ENCODE results near the gene GIMAP4.
"Not testable (repeated sequence)": the region's sequence is repeated elsewhere in the genome, so short reads cannot be mapped to it uniquely, and the experiment has no call there.

Gene GIMAP4

DNA sequence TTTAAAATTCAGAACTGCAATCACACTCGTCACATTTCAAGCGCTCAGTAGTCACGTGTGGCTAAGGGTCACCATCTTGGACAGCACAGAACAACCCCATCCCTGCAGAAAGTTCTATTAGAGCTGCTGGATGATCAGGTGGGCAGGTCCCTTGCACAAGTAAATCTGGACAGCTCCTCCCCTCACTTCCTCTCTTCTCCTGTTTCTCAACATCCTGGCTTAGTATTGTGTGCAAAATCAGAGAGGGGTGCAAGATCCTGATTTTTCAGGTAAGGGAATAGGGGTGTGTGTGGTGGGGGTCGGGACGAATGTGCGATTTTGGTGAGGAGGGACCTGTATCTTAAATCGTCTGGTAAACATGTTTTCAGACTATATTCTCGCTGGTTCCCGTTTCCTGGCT lies at the start of gene GIMAP4:
Gene GIMAP4 (plus strand): TSS at position 222 of the 400 bp plus-strand sequence. CDS start 2,512 bp downstream, outside the sequence.
- peak within 1 kb of the TSS; percentile 52 for H3K27ac ChIP-seq (ENCODE audit: low read depth, low read length)
- peak within 1 kb of the TSS; percentile 22 for H3K9ac ChIP-seq (ENCODE audit: low read length)
- peak within 1 kb of the TSS; percentile 59 for H3K4me3 ChIP-seq (ENCODE audit: low read length)
- no peaks in the 10 kb centered on the region for H3K4me1 ChIP-seq (ENCODE audit: control insufficient read depth, insufficient read depth, low read length)
- no peaks in the 10 kb centered on the region for H3K36me3 ChIP-seq (ENCODE audit: control insufficient read depth, insufficient read depth, low read length)
- peaks cover 2% of the 10 kb centered on the region for H3K27me3 ChIP-seq (ENCODE audit: control insufficient read depth, insufficient read depth, low read length)

DNA sequence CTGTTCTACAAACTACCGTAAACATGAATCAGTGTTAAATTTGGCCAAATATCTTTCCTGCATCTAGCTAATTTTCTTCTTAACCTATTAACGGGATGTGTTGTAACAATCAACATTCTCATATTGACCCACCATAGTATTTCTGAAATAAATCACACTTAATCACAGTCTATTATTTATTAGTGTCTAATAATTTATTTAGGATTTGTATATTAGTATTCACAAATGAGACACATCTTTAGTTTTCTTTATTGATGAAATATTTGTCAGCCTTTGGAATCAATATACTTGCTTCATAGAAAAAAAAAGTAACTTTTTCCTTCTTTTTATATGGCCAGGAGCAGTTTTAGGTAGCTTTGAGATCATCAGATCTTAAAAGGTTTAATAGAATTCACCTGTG lies 47.9 kb upstream of the GIMAP4 start:
- no peak overlapping the region for H3K4me3 ChIP-seq (ENCODE audit: low read length)
- H3K9ac ChIP-seq (ENCODE audit: low read length) = no peak overlapping the region
- H3K36me3 ChIP-seq (ENCODE audit: control insufficient read depth, insufficient read depth, low read length) = peaks cover 4% of the 10 kb centered on the region
- H3K4me1 ChIP-seq (ENCODE audit: control insufficient read depth, insufficient read depth, low read length) = no peaks in the 10 kb centered on the region
- H3K27me3 ChIP-seq (ENCODE audit: control insufficient read depth, insufficient read depth, low read length) = no peaks in the 10 kb centered on the region
- H3K27ac ChIP-seq (ENCODE audit: low read depth, low read length) = no peak overlapping the region

DNA sequence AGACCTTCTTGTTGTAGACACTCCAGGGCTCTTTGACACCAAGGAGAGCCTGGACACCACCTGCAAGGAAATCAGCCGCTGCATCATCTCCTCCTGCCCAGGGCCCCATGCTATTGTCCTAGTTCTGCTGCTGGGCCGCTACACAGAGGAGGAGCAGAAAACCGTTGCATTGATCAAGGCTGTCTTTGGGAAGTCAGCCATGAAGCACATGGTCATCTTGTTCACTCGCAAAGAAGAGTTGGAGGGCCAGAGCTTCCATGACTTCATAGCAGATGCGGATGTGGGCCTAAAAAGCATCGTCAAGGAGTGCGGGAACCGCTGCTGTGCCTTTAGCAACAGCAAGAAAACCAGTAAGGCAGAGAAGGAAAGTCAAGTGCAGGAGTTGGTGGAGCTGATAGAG lies 47.0 kb upstream of the GIMAP4 start:
- Histone ChIP-seq H3K9ac (ENCODE audit: low read length) (no peak overlapping the region), H3K4me1 (ENCODE audit: control insufficient read depth, insufficient read depth, low read length) (no peaks in the 10 kb centered on the region), H3K27ac (ENCODE audit: low read depth, low read length) (no peak overlapping the region), H3K36me3 (ENCODE audit: control insufficient read depth, insufficient read depth, low read length) (peaks cover 4% of the 10 kb centered on the region), H3K4me3 (ENCODE audit: low read length) (peak overlapping the region; percentile 29), H3K27me3 (ENCODE audit: control insufficient read depth, insufficient read depth, low read length) (no peaks in the 10 kb centered on the region)

DNA sequence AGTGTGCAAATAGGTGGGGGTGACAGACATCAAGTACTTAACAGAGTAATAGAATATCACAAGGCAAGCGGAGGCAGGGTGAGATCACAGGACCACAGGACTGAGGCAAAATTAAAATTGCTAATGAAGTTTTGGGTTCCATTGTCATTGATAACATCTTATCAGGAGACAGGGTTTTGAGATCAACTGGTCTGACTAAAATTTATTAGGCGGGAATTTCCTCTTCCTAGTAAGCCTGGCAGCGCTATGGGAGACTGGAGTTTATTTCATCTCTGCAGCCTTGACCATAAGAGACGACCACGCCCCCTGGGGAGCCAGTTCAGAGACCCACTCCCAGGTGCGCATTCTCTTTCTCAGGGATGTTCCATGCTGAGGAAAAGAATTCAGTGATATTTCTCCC lies 44.3 kb upstream of the GIMAP4 start:
- not testable (repeated sequence) for H3K4me1 ChIP-seq (ENCODE audit: control insufficient read depth, insufficient read depth, low read length); H3K36me3 ChIP-seq (ENCODE audit: control insufficient read depth, insufficient read depth, low read length); H3K27ac ChIP-seq (ENCODE audit: low read depth, low read length); H3K4me3 ChIP-seq (ENCODE audit: low read length); H3K27me3 ChIP-seq (ENCODE audit: control insufficient read depth, insufficient read depth, low read length); H3K9ac ChIP-seq (ENCODE audit: low read length)

DNA sequence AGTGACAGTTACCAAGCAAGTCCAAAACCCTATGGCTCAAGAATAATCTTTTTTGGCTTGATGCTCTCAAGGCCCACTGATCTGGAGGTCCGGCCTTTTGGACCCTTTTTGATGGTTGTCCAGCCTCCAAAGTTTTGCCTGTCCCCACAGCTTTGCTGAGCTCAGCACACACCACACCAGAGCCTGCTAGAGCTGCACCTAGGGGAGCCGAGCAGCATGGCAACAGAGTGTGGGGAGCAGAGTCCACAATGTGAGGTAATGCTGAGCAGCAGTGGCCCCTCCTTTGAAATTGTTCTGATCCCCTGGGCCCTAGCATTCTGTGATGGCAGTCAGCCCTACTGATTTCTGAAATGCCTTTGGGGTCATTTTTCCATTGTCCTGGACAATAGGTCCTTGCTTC lies 43.2 kb upstream of the GIMAP4 start:
- Histone ChIP-seq H3K36me3 (ENCODE audit: control insufficient read depth, insufficient read depth, low read length) (peaks cover 4% of the 10 kb centered on the region), H3K9ac (ENCODE audit: low read length) (no peak overlapping the region), H3K4me1 (ENCODE audit: control insufficient read depth, insufficient read depth, low read length) (no peaks in the 10 kb centered on the region), H3K4me3 (ENCODE audit: low read length) (no peak overlapping the region), H3K27me3 (ENCODE audit: control insufficient read depth, insufficient read depth, low read length) (no peaks in the 10 kb centered on the region), H3K27ac (ENCODE audit: low read depth, low read length) (no peak overlapping the region)

DNA sequence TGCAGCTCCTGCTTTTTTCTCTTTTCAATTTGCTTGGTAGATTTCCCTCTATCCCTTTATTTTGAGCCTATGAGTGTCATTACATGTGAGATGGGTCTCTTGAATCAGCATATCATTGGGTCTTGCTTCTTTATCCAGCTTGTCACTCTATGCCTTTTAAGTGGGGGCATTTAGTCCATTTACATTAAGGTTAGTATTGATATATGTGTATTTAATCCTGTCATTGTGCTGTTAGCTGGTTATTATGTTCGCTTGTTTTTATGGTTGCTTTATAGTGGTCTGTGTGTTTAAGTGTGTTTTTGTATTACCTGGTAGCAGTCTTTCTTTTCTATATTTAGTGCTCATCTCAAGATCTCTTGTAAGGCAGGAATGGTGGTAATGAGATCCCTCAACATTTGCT lies 35.5 kb upstream of the GIMAP4 start:
- Histone ChIP-seq H3K27ac (ENCODE audit: low read depth, low read length) (no peak overlapping the region), H3K9ac (ENCODE audit: low read length) (no peak overlapping the region)

DNA sequence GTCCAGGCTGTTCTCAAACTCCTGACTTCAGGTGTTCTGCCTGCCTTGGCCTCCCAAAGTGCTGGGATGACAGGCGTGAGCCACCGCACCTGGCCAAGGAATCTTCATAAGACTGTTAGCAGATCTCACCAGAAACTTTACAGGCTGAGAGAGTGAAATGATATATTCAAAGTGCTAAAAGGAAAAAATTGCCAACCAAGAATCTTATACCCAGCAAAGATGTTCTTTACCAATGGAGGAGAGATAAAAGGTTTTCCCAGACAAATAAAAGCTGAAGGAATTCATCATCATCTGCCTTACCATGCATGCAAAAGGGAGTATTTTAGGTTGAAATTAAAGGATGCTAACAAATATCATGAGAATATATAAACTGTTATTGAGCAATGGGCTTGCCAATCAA lies 28.9 kb upstream of the GIMAP4 start:
- Histone ChIP-seq H3K27ac (ENCODE audit: low read depth, low read length) (no peak overlapping the region), H3K9ac (ENCODE audit: low read length) (no peak overlapping the region), H3K36me3 (ENCODE audit: control insufficient read depth, insufficient read depth, low read length) (no peaks in the 10 kb centered on the region), H3K4me1 (ENCODE audit: control insufficient read depth, insufficient read depth, low read length) (no peaks in the 10 kb centered on the region), H3K4me3 (ENCODE audit: low read length) (no peak overlapping the region), H3K27me3 (ENCODE audit: control insufficient read depth, insufficient read depth, low read length) (no peaks in the 10 kb centered on the region)

More for the DNA sequence above, 35.5 kb upstream of the GIMAP4 start:
- no peaks in the 10 kb centered on the region for H3K4me1 ChIP-seq (ENCODE audit: control insufficient read depth, insufficient read depth, low read length)
- H3K36me3 ChIP-seq (ENCODE audit: control insufficient read depth, insufficient read depth, low read length) = no peaks in the 10 kb centered on the region
- no peak overlapping the region for H3K4me3 ChIP-seq (ENCODE audit: low read length)
- H3K27me3 ChIP-seq (ENCODE audit: control insufficient read depth, insufficient read depth, low read length) = no peaks in the 10 kb centered on the region

DNA sequence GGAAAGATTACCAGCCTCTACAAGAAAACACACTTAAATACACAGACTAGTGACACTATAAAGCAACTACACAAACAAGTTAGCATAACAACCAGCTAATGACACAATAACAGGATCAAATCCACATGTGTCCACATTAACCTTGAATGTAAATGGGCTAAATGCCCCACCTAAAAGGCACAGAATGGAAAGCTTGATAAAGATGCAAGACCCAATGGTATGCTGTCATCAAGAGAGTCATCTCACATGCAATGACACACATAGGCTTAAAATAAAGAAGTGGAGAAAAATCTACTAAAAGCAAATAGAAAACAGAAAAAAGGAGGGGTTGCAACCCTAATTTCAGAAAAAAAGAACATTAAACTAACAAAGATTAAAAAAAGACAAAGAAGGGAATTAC lies 14.0 kb upstream of the GIMAP4 start:
- no peak overlapping the region for H3K4me3 ChIP-seq (ENCODE audit: low read length)
- H3K27ac ChIP-seq (ENCODE audit: low read depth, low read length) = no peak overlapping the region
- no peaks in the 10 kb centered on the region for H3K27me3 ChIP-seq (ENCODE audit: control insufficient read depth, insufficient read depth, low read length)
- no peak overlapping the region for H3K9ac ChIP-seq (ENCODE audit: low read length)
- no peaks in the 10 kb centered on the region for H3K4me1 ChIP-seq (ENCODE audit: control insufficient read depth, insufficient read depth, low read length)
- H3K36me3 ChIP-seq (ENCODE audit: control insufficient read depth, insufficient read depth, low read length) = no peaks in the 10 kb centered on the region

DNA sequence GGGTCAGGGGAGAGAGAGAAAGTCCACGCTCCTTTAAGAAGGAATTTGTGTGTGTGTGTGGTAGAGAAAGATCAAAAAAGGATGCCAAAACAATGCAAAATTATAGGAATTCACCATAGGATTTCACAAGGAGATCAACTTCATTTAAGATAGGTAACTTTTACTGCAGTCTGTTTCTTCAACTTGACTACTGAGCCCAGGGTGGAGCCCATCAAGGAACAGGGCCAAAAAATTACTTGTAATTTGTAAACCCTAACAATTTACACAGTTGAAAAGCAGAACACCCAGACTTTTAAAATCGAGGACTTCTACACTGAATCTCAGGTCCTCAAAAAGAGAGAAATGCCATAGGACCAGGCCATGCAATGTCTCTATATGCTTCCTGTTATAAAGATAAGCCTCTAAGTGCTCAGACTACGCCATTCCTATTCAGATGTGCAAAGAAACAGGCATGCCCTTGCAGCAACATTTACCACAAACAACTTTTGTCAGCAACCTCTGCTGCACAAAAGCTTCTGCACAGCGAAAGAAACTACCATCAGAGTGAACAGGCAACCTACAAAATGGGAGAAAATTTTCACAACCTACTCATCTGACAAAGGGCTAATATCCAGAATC lies 10.6 kb upstream of the GIMAP4 start:
- no peaks in the 10 kb centered on the region for H3K36me3 ChIP-seq (ENCODE audit: control insufficient read depth, insufficient read depth, low read length)
- H3K27me3 ChIP-seq (ENCODE audit: control insufficient read depth, insufficient read depth, low read length) = no peaks in the 10 kb centered on the region
- no peak overlapping the region for H3K27ac ChIP-seq (ENCODE audit: low read depth, low read length)
- H3K9ac ChIP-seq (ENCODE audit: low read length) = no peak overlapping the region
- no peaks in the 10 kb centered on the region for H3K4me1 ChIP-seq (ENCODE audit: control insufficient read depth, insufficient read depth, low read length)
- no peak overlapping the region for H3K4me3 ChIP-seq (ENCODE audit: low read length)

DNA sequence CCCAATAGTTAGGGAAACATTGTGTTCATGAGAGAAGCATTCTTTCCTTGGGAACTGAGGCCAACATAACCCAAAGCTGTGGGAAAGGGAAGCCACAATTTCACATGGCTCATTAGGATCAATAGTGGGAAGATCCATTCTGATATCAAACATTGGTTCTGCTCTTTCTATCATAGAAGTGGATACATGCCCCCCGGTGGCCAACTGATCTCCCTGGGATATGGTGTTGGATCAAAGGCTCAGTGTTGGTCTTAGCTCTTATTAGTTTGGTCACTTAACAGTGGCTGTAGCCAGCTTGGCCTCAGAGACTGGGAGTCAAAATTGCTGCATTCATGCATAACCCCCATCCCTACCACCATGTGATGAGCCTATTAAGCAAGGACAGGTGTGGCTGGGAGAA lies 6.7 kb upstream of the GIMAP4 start:
- no peak overlapping the region for H3K9ac ChIP-seq (ENCODE audit: low read length)
- no peak overlapping the region for H3K27ac ChIP-seq (ENCODE audit: low read depth, low read length)
- no peaks in the 10 kb centered on the region for H3K27me3 ChIP-seq (ENCODE audit: control insufficient read depth, insufficient read depth, low read length)
- H3K4me3 ChIP-seq (ENCODE audit: low read length) = no peak overlapping the region
- no peaks in the 10 kb centered on the region for H3K4me1 ChIP-seq (ENCODE audit: control insufficient read depth, insufficient read depth, low read length)
- H3K36me3 ChIP-seq (ENCODE audit: control insufficient read depth, insufficient read depth, low read length) = no peaks in the 10 kb centered on the region

DNA sequence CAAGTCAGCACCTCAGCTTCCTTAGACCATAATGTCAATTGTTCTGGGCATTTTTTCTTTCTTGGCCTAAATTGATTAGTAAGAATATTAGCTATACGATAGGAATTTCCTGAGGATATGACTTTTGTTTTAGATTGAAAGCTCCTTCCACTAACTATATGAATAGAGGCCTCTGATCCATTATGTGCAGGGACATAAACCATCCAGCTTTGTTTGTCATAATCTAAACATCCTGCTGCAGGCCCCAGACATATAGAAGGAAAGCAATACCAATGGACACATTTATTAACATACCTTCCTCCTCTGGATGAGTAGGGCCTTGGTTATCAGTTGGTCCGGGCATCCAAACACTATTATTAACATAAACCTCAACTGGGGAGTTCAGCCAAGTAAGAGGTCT lies 4.3 kb upstream of the GIMAP4 start:
- no peaks in the 10 kb centered on the region for H3K36me3 ChIP-seq (ENCODE audit: control insufficient read depth, insufficient read depth, low read length)
- H3K4me3 ChIP-seq (ENCODE audit: low read length) = no peak overlapping the region
- H3K4me1 ChIP-seq (ENCODE audit: control insufficient read depth, insufficient read depth, low read length) = no peaks in the 10 kb centered on the region
- no peak overlapping the region for H3K9ac ChIP-seq (ENCODE audit: low read length)
- H3K27me3 ChIP-seq (ENCODE audit: control insufficient read depth, insufficient read depth, low read length) = peaks cover 2% of the 10 kb centered on the region
- H3K27ac ChIP-seq (ENCODE audit: low read depth, low read length) = no peak overlapping the region

DNA sequence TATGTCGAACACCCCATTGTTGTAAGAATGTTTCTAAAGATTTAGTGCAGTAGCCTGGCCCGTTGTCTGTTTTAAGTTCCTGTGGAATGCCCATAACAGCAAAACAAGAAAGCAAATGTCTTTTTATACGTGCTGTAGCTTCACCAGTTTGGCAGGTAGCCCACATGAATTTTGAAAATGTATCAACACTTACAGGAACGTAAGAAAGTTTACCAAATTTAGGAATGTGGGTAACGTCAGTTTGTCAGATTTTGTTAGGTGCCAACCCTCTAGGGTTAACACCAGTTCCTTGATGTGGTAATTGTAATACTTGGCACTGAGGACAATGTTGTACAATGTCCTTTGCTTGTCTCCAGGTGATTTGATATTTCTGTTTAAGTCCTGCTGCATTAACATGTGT lies 3.2 kb upstream of the GIMAP4 start:
- no peaks in the 10 kb centered on the region for H3K36me3 ChIP-seq (ENCODE audit: control insufficient read depth, insufficient read depth, low read length)
- peaks cover 2% of the 10 kb centered on the region for H3K27me3 ChIP-seq (ENCODE audit: control insufficient read depth, insufficient read depth, low read length)
- no peak overlapping the region for H3K9ac ChIP-seq (ENCODE audit: low read length)
- no peaks in the 10 kb centered on the region for H3K4me1 ChIP-seq (ENCODE audit: control insufficient read depth, insufficient read depth, low read length)
- no peak overlapping the region for H3K27ac ChIP-seq (ENCODE audit: low read depth, low read length)
- no peak overlapping the region for H3K4me3 ChIP-seq (ENCODE audit: low read length)

DNA sequence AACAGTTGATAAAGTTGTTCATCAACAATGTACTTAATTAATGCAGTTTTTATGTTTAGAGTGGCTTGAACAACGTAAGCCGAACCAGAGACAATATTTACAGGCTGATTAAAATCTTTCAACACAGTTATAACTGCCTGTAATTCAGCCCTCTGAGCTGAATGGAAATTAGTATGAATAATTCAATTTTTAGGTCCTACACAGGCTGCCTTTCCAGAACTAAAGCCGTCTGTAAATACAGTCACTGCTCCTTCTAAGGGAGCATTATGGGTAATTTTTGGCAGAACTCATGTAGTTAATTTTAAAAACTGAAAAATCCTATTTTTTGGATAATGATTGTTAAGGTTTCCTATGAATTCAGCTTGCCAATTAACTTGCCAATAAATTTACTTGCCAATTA lies 2.6 kb upstream of the GIMAP4 start:
- Histone ChIP-seq H3K4me1 (ENCODE audit: control insufficient read depth, insufficient read depth, low read length) (no peaks in the 10 kb centered on the region), H3K27ac (ENCODE audit: low read depth, low read length) (no peak overlapping the region), H3K27me3 (ENCODE audit: control insufficient read depth, insufficient read depth, low read length) (peaks cover 2% of the 10 kb centered on the region), H3K4me3 (ENCODE audit: low read length) (no peak overlapping the region), H3K9ac (ENCODE audit: low read length) (no peak overlapping the region), H3K36me3 (ENCODE audit: control insufficient read depth, insufficient read depth, low read length) (no peaks in the 10 kb centered on the region)
